Ishikawa (cell line): Measurements from ENCODE around the gene MRGPRX1.

Experiments
- CEBPB ChIP-seq: IDR thresholded peaks from 2 replicates; pipeline ENCODE4 v1.6.1; 2012
- CREB1 ChIP-seq: IDR thresholded peaks from 2 replicates; pipeline ENCODE4 v1.6.1; 2012; ENCODE audit warnings: low read depth
- EGR1 ChIP-seq: IDR thresholded peaks from 2 replicates; pipeline ENCODE4 v1.6.1; 2012
- EP300 ChIP-seq: IDR thresholded peaks from 2 replicates; pipeline ENCODE4 v1.6.1; 2012; ENCODE audit warnings: borderline replicate concordance
- FOXM1 ChIP-seq: IDR thresholded peaks from 2 replicates; pipeline ENCODE4 v1.6.1; 2012; ENCODE audit warnings: low read depth, borderline replicate concordance
- MAX ChIP-seq: IDR thresholded peaks from 2 replicates; pipeline ENCODE4 v1.6.1; 2012
- NFIC ChIP-seq: IDR thresholded peaks from 2 replicates; pipeline ENCODE4 v1.6.1; 2012
- RAD21 ChIP-seq: IDR thresholded peaks from 2 replicates; pipeline ENCODE4 v1.6.1; 2012; ENCODE audit warnings: low read depth
- TAF1 ChIP-seq: IDR thresholded peaks from 2 replicates; pipeline ENCODE4 v1.6.1; 2012; ENCODE audit warnings: low read depth, mild to moderate bottlenecking
- TCF12 ChIP-seq: IDR thresholded peaks from 2 replicates; pipeline ENCODE4 v1.6.1; 2012; ENCODE audit warnings: low read depth
- TEAD4 ChIP-seq: IDR thresholded peaks from 2 replicates; pipeline ENCODE4 v1.6.1; 2012
- YY1 ChIP-seq: IDR thresholded peaks from 2 replicates; pipeline ENCODE4 v1.6.1; 2012; ENCODE audit warnings: low read depth
- ZBTB7A ChIP-seq: IDR thresholded peaks from 2 replicates; pipeline ENCODE4 v1.6.1; 2012; ENCODE audit warnings: low read depth
- TF ChIP-seq, protein P1 (sequence below): IDR thresholded peaks from 2 replicates; pipeline ENCODE4 v1.6.1; 2012
- TF ChIP-seq, protein P2 (sequence below): IDR thresholded peaks from 2 replicates; pipeline ENCODE4 v1.6.1; 2012; ENCODE audit warnings: low read depth, mild to moderate bottlenecking

MRGPRX1 gene

GRCh38 chr11:18974192-18974591 is 35.0 kb upstream of the MRGPRX1 start:
- TF ChIP-seq EP300 (no peak), CEBPB (no peak)

- TF ChIP-seq CREB1 (no peak), MAX (no peak), ZBTB7A (no peak), CEBPB (no peak), RAD21 (no peak)
- TF ChIP-seq, protein P1, sequence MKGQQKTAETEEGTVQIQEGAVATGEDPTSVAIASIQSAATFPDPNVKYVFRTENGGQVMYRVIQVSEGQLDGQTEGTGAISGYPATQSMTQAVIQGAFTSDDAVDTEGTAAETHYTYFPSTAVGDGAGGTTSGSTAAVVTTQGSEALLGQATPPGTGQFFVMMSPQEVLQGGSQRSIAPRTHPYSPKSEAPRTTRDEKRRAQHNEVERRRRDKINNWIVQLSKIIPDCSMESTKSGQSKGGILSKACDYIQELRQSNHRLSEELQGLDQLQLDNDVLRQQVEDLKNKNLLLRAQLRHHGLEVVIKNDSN = no peak
- TF ChIP-seq, protein P2, sequence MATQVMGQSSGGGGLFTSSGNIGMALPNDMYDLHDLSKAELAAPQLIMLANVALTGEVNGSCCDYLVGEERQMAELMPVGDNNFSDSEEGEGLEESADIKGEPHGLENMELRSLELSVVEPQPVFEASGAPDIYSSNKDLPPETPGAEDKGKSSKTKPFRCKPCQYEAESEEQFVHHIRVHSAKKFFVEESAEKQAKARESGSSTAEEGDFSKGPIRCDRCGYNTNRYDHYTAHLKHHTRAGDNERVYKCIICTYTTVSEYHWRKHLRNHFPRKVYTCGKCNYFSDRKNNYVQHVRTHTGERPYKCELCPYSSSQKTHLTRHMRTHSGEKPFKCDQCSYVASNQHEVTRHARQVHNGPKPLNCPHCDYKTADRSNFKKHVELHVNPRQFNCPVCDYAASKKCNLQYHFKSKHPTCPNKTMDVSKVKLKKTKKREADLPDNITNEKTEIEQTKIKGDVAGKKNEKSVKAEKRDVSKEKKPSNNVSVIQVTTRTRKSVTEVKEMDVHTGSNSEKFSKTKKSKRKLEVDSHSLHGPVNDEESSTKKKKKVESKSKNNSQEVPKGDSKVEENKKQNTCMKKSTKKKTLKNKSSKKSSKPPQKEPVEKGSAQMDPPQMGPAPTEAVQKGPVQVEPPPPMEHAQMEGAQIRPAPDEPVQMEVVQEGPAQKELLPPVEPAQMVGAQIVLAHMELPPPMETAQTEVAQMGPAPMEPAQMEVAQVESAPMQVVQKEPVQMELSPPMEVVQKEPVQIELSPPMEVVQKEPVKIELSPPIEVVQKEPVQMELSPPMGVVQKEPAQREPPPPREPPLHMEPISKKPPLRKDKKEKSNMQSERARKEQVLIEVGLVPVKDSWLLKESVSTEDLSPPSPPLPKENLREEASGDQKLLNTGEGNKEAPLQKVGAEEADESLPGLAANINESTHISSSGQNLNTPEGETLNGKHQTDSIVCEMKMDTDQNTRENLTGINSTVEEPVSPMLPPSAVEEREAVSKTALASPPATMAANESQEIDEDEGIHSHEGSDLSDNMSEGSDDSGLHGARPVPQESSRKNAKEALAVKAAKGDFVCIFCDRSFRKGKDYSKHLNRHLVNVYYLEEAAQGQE = no peak
Measured at GRCh38 chr11:18972336-18972735, 33.1 kb upstream of the MRGPRX1 start.

- TF ChIP-seq EP300 (no peak), YY1 (no peak), TCF12 (no peak), FOXM1 (no peak), RAD21 (no peak)
Measured at GRCh38 chr11:18969720-18970119, 30.5 kb upstream of the MRGPRX1 start.

- TF ChIP-seq TEAD4 = peak; percentile 56
- no peak for TF ChIP-seq YY1
Measured at GRCh38 chr11:18958221-18958910, 19.2 kb upstream of the MRGPRX1 start.

- TF ChIP-seq EGR1 (no peak), TCF12 (no peak), EP300 (no peak), ZBTB7A (no peak), CEBPB (no peak), TEAD4 (no peak), FOXM1 (no peak), TAF1 (no peak), MAX (no peak)
- TF ChIP-seq, protein P2 = no peak
- TF ChIP-seq, protein P1 = no peak
Measured at GRCh38 chr11:18956630-18957029, 17.4 kb upstream of the MRGPRX1 start.

DNA sequence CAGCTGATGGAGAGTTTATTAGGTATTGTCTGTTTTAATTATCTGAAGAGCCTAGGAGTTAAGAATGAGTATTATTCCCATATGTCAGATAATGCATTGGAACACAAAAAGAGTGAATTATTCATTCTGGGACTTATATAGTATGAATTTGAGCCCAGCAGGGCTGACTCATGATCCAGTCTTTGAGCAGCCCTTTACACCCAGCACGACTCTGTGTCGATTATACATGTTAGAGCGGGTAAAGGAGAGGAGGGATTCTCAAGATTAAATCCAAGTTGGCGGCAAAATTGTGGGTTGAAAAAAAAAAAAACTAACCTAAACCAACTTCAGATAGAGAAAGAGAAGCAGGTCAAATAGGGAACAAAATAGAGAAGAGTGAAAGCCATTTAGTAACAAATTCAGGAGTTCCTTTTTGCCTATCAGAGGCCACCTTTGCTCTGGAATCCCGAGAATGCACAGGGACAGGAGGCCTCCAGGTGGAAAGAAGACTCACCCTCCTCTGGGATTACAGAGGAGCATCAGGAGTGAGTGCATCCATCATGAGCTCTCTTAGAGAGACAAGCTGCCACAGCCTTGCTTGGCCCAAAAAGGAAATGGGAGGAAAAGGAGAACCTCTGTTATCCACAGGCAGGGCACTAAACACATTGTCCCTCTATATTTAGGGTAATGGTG is 3.1 kb downstream of the MRGPRX1 start:
- TF ChIP-seq RAD21 (no peak), FOXM1 (no peak), CREB1 (no peak), YY1 (no peak), NFIC (no peak)
- TF ChIP-seq, protein P1 = no peak
